Thyroid gland (tissue), 4 donors: ENCODE results near the gene ATRN. TPM values are rescaled to one million over a fixed set of nuclear protein-coding genes. Genes with fewer than 3 reads are reported as not detected.
A peak's percentile ranks its signal among the peaks of the same experiment; 100 is the strongest.

ENCODE experiments used
- DNase-seq, 2 donors: peaks; one replicate each; pipeline ENCODE4 v3.0.0-alpha.2; 2019
- H3K27ac ChIP-seq, 3 donors: fragments of 200-600 bp; sonication (generic); 1 replicate in 2 of 3; 2 replicates in 1 of 3; pipeline ENCODE4 v1.5.1; 2016 to 2019; ENCODE audit warnings: mild to moderate bottlenecking in 1 of 3, moderate library complexity in 1 of 3
- H3K27me3 ChIP-seq: fragments of 200-600 bp; sonication (generic); one replicate; pipeline ENCODE4 v1.5.1; 2019
- H3K36me3 ChIP-seq, 2 donors: fragments of 200-600 bp; sonication (generic); one replicate each; pipeline ENCODE4 v1.5.1; 2016 to 2019
- H3K4me1 ChIP-seq, 2 donors: fragments of 200-600 bp; sonication (generic); one replicate each; pipeline ENCODE4 v1.5.1; 2017 to 2019
- H3K4me3 ChIP-seq, 3 donors: fragments of 200-600 bp; sonication (generic); replicated peaks in 1 of 3; 1 replicate in 2 of 3; 2 replicates in 1 of 3; pipeline ENCODE4 v1.5.1; 2016; ENCODE audit warnings: mild to moderate bottlenecking in 1 of 3
- H3K9me3 ChIP-seq: fragments of 200-600 bp; sonication (generic); one replicate; pipeline ENCODE4 v1.5.1; 2017
- CTCF ChIP-seq, 6 experiments: fragments of 200-600 bp in 3 of 6; fragments of 450-650 bp in 3 of 6; sonication (generic) in 3 of 6; IDR thresholded peaks; one replicate each; pipeline ENCODE4 v1.5.1; 2016 to 2019; ENCODE audit warnings: antibody characterized with exemption in 6 of 6, mild to moderate bottlenecking in 2 of 6, inconsistent platforms in 1 of 6, moderate library complexity in 1 of 6
- POLR2A ChIP-seq, 2 donors: fragments of 450-650 bp; IDR thresholded peaks; one replicate each; pipeline ENCODE4 v1.6.1; 2017; ENCODE audit warnings: antibody characterized with exemption in 2 of 2, mild to moderate bottlenecking in 2 of 2, moderate library complexity in 1 of 2
- WGBS, 2 donors: methylation state at CpG; one replicate each; pipeline ENCODE4 v1.1.5; 2017; 5-methylcytosine and 5-hydroxymethylcytosine counted together
- intact Hi-C: fragments of 100-400 bp; cut with DNase I; formaldehyde crosslinking; loops from one replicate; pipeline ENCODE4 v1.15.1; 2023
- total RNA-seq, 4 donors: library from RNA; depleted of rRNA; stranded (reverse); fragments of >200 nt; gene quantifications; one replicate each; pipeline ENCODE4 v1.2.3, GENCODE V29; 2016

The ATRN gene
- total RNA-seq, 4 donors from 2014 or later: 43.0 to 81.8 (median 61.4) TPM

GRCh38 chr20:3545401-3545925 lies 74.6 kb downstream of the ATRN start:
- DNase-seq: no peak
- H3K36me3 ChIP-seq: no peaks in the 10 kb centered on the region
- H3K4me3 ChIP-seq: no peak overlapping the region
- no peaks in the 10 kb centered on the region for H3K9me3 ChIP-seq
- H3K27me3 ChIP-seq: no peaks in the 10 kb centered on the region
- intact Hi-C loops: no loop called here
- H3K27ac ChIP-seq: no peak overlapping the region
- H3K4me1 ChIP-seq: no peaks in the 10 kb centered on the region
- 94 to 96% methylated on average over 1 of the region's 1 CpG for WGBS, 2 donors
- no peak for TF ChIP-seq POLR2A (IDR thresholded peaks at IDR 0.05)
- TF ChIP-seq CTCF (IDR thresholded peaks at IDR 0.05): no peak

GRCh38 chr20:3547906-3548305 lies 77.1 kb downstream of the ATRN start:
- intact Hi-C loops: no loop called here
- Histone ChIP-seq H3K4me3 (no peak overlapping the region), H3K27ac (no peak overlapping the region), H3K27me3 (no peaks in the 10 kb centered on the region), H3K4me1 (peaks cover 0 to 14% of the 10 kb centered on the region in 2 donors), H3K9me3 (no peaks in the 10 kb centered on the region), H3K36me3 (no peaks in the 10 kb centered on the region)
- no peak for DNase-seq
- WGBS, 2 donors: 98 to 100% methylated on average over 1 of the region's 1 CpG
- TF ChIP-seq POLR2A (IDR thresholded peaks at IDR 0.05): no peak
- TF ChIP-seq CTCF (IDR thresholded peaks at IDR 0.05): no peak

GRCh38 chr20:3550837-3551236 lies 80.0 kb downstream of the ATRN start:
- Histone ChIP-seq H3K27ac (no peak overlapping the region), H3K9me3 (no peaks in the 10 kb centered on the region), H3K36me3 (no peaks in the 10 kb centered on the region), H3K4me1 (peaks cover 0 to 14% of the 10 kb centered on the region in 2 donors), H3K4me3 (no peak overlapping the region), H3K27me3 (no peaks in the 10 kb centered on the region)
- peak; percentile 40 to 44 for DNase-seq
- TF ChIP-seq CTCF (IDR thresholded peaks at IDR 0.05): no peak
- TF ChIP-seq POLR2A (IDR thresholded peaks at IDR 0.05): no peak
- 17 to 26% methylated on average over 1 of the region's 1 CpG for WGBS, 2 donors
- intact Hi-C loops: no loop called here

GRCh38 chr20:3551681-3552434 lies 81.0 kb downstream of the ATRN start:
- Histone ChIP-seq H3K9me3 (no peaks in the 10 kb centered on the region), H3K27me3 (no peaks in the 10 kb centered on the region), H3K36me3 (no peaks in the 10 kb centered on the region), H3K4me3 (no peak overlapping the region), H3K4me1 (peaks cover under 1 to 14% of the 10 kb centered on the region in 2 donors), H3K27ac (no peak overlapping the region)
- intact Hi-C loops: no loop called here
- TF ChIP-seq CTCF (IDR thresholded peaks at IDR 0.05) (no peak), POLR2A (IDR thresholded peaks at IDR 0.05) (no peak)
- DNase-seq: no peak

- Histone ChIP-seq H3K27me3 (no peaks in the 10 kb centered on the region), H3K9me3 (no peaks in the 10 kb centered on the region), H3K4me1 (peaks cover 9 to 14% of the 10 kb centered on the region in 2 donors), H3K4me3 (no peak overlapping the region), H3K36me3 (no peaks in the 10 kb centered on the region), H3K27ac (no peak overlapping the region)
- DNase-seq: no peak
- intact Hi-C loops: no loop called here
- TF ChIP-seq CTCF (IDR thresholded peaks at IDR 0.05): no peak
- no peak for TF ChIP-seq POLR2A (IDR thresholded peaks at IDR 0.05)
- 58 to 73% methylated on average over 3 of the region's 3 CpGs for WGBS, 2 donors
Observed at GRCh38 chr20:3553663-3554062, 82.8 kb downstream of the ATRN start.
